Activated naive CD4-positive, alpha-beta T cell treated with anti-CD3 and anti-CD28 coated beads, Interleukin-2, amount 10 ng/mL, durations not matched to agents 7 days and 5 days (primary cell): ENCODE results near the gene ZFR.
"Not testable (repeated sequence)": the region's sequence is repeated elsewhere in the genome, so short reads cannot be mapped to it uniquely, and the experiment has no call there.

ENCODE experiments used
- CTCF ChIA-PET: fragments of 350-600 bp; sonication (Branson Sonifier 250); formaldehyde crosslinking; loops from one replicate; lab custom pipeline; 2021; ENCODE audit warnings: antibody characterized with exemption; lab: Charles Lee
- DNase-seq: peaks from one replicate; pipeline ENCODE4 v3.0.0-alpha.2; 2020
- H3K27ac Mint-ChIP-seq: one replicate; pipeline ENCODE4 v1.8.0; 2021; ENCODE audit warnings: mild to moderate bottlenecking, moderate library complexity, mixed read lengths
- H3K27me3 Mint-ChIP-seq: one replicate; pipeline ENCODE4 v1.8.0; 2021; ENCODE audit warnings: mild to moderate bottlenecking, mixed read lengths
- H3K36me3 Mint-ChIP-seq: one replicate; pipeline ENCODE4 v1.8.0; 2021; ENCODE audit warnings: mixed read lengths
- H3K4me1 Mint-ChIP-seq: one replicate; pipeline ENCODE4 v1.8.0; 2021; ENCODE audit warnings: mixed read lengths
- H3K4me3 Mint-ChIP-seq: one replicate; pipeline ENCODE4 v1.8.0; 2021; ENCODE audit warnings: mild to moderate bottlenecking, moderate library complexity, mixed read lengths
- H3K9me3 Mint-ChIP-seq: one replicate; pipeline ENCODE4 v1.8.0; 2021; ENCODE audit warnings: mixed read lengths

Gene ZFR

DNA sequence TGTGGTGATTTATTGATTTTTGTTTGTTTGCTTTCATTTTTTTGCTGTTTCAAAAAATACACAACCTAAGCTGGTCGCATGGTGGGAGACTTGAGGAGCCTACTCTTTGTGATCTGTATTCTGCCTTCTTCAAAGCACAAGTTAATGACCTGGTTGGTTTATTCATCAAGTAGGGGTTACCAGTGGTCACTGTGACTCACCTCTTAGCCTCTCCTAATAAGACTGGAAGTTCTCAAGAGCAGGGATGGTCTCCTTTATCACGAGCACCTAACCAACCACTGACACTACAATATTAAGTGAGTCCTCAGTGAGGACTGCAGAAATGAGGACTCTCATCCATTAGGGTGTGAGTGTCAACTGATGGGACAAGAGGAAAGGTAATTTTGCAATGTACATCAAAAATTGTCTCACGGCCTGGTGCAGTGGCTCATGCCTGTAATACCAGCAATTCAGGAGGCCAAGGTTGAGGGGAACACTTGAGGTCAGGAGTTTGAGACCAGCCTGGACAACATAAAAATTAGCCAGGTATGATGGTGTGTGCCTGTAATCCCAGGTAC is 118.2 kb downstream of the ZFR start:
- Mint-ChIP-seq H3K4me1 (no peaks in the 10 kb centered on the region), H3K36me3 (peaks cover 4% of the 10 kb centered on the region), H3K4me3 (no peak overlapping the region), H3K27me3 (peaks cover 5% of the 10 kb centered on the region), H3K27ac (no peak overlapping the region), H3K9me3 (peaks cover 6% of the 10 kb centered on the region)
- CTCF ChIA-PET: interaction anchor here (8.7 kb wide), 1 partner anchor 93 kb away, joined by 175 read pairs; no protein-coding TSS in a partner anchor
- no peak for DNase-seq

DNA sequence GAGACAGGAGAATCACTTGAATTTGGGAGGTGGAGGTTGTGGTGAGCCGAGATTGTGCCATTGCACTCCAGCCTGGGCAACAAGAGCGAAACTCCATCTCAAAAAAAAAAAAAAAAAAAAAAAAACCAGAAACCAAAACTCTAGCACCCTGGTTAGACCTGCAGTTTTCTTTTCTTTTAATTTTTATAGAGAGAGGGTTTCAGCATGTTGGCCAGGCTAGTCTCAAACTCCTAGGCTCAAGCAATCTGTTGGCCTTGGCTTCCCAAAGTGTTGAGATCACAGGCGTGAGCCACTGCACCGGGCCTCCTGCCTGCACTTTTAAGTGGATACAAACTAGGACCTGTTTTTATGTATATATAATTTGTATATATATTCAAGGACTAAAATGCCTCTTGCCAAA is 118.9 kb downstream of the ZFR start:
- Mint-ChIP-seq H3K4me1 (no peaks in the 10 kb centered on the region), H3K27ac (no peak overlapping the region), H3K9me3 (peaks cover 9% of the 10 kb centered on the region), H3K4me3 (no peak overlapping the region), H3K27me3 (no peaks in the 10 kb centered on the region), H3K36me3 (peaks cover 4% of the 10 kb centered on the region)
- CTCF ChIA-PET: interaction anchor here (1.2 to 8.7 kb wide), 2 partner anchors 92 to 265 kb away, joined by 3 to 175 read pairs; no protein-coding TSS in a partner anchor
- no peak for DNase-seq

DNA sequence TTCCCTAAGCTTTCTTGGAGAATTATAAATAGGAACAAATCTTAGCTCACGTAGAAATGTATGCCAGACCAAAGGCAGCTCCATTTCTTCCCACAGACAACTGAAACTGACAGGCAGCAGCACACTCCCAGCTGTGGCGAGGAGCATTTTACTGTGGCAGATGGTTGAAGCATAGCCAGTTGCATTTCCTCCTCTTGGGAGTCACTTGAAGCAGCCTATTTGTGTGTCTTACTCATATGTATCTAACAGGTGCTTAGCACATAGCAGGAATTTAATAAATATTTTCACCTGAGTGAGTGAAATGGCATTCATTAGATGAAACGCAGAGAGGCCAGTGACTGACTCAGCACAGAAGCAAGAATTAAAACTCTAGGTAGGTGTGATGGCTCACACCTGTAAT is 119.5 kb downstream of the ZFR start:
- H3K9me3 Mint-ChIP-seq: peaks cover 9% of the 10 kb centered on the region
- no peaks in the 10 kb centered on the region for H3K4me1 Mint-ChIP-seq
- peaks cover 4% of the 10 kb centered on the region for H3K36me3 Mint-ChIP-seq
- CTCF ChIA-PET: interaction anchor here (1.2 to 8.7 kb wide), 2 partner anchors 92 to 265 kb away, joined by 3 to 175 read pairs; no protein-coding TSS in a partner anchor
- H3K27ac Mint-ChIP-seq: no peak overlapping the region
- no peak overlapping the region for H3K4me3 Mint-ChIP-seq
- no peaks in the 10 kb centered on the region for H3K27me3 Mint-ChIP-seq
- no peak for DNase-seq

DNA sequence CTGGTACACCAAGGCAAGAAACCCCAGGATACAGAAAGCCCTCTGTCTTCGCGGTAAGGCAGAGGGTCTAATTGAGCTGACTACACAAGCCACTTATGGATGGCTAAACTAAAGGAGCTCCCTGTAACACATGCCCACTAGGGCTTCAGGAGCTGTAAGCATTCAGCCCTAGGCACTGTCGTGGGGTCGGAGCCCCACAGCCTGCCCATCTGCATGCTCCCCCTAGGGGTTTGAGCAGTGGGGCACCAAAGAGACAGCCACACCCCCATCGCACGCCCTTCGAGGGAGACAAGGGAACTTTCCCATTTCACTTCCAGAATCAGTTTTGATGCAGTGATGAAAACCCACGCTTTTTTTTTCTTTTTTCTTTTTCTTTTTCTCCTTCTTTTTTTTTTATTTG is 120.8 kb downstream of the ZFR start:
- H3K27ac Mint-ChIP-seq: no peak overlapping the region
- CTCF ChIA-PET: no interaction called here
- no peaks in the 10 kb centered on the region for H3K27me3 Mint-ChIP-seq
- no peak overlapping the region for H3K4me3 Mint-ChIP-seq
- no peak for DNase-seq
- peaks cover 9% of the 10 kb centered on the region for H3K9me3 Mint-ChIP-seq
- no peaks in the 10 kb centered on the region for H3K4me1 Mint-ChIP-seq
- H3K36me3 Mint-ChIP-seq: peaks cover 4% of the 10 kb centered on the region

DNA sequence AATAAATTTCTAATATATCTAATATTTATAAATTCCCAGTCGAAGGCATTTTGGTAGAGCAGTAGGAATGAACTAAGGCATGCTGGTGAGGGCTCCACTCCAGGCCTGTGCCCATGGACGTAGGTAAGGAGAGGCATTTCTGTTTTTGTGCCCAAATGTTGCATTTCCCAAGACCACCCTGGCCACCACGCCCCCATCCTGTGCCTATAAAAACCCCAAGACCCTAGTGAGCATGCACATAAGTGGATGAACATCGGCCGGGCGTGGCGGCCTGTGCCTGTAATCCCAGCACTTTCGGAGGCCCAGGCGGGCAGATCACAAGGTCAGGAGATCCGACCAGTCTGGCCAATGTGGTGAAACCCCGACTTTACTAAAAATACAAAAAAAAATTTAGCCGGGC is 121.7 kb downstream of the ZFR start:
- H3K27ac Mint-ChIP-seq: no peak overlapping the region
- H3K4me3 Mint-ChIP-seq: no peak overlapping the region
- DNase-seq: no peak
- CTCF ChIA-PET: no interaction called here
- H3K27me3 Mint-ChIP-seq: no peaks in the 10 kb centered on the region
- peaks cover 9% of the 10 kb centered on the region for H3K9me3 Mint-ChIP-seq
- no peaks in the 10 kb centered on the region for H3K4me1 Mint-ChIP-seq
- peaks cover 4% of the 10 kb centered on the region for H3K36me3 Mint-ChIP-seq

DNA sequence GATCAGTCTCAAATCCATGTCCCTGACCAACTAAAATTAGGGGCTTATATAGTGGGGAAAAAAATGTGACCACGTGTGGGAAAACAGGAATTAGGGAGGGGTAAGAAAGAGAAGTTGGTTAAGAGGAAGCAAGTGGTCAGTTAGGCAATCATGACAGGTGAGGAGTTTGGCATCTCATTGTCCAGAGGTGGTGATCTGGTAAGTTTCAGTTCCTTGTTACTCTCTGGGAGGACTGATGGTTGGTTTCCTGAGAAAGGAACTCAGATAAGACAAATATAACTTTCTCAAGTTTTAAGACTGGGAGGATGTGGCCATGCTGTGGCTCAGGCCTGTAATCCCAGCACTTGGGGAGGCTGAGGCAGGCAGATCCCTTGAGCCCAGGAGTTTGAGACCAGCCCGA is 122.8 kb downstream of the ZFR start:
- H3K27me3 Mint-ChIP-seq, H3K9me3 Mint-ChIP-seq, H3K4me3 Mint-ChIP-seq, H3K4me1 Mint-ChIP-seq, CTCF ChIA-PET, H3K27ac Mint-ChIP-seq, DNase-seq, H3K36me3 Mint-ChIP-seq: not testable (repeated sequence)

DNA sequence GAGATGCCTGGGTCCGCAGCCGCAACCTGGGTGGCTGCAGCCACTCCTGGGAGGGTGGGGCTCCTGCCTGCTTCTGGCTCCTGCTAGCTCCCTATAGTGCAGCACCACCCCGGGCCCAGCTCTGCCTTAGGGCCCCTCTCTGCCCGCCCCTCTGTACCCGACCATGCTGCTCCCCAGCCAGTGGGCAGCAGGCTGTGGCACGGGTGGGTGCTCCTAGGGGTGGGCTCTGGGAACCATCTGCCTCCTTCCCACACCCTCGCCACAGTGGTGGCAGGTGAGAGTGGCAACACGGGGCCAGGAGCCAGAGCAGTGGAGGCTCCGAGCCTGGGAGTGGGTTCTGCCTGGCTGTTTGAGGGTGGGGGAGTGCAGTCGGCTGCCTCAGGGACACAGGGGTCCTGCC is 124.0 kb downstream of the ZFR start:
- Mint-ChIP-seq H3K36me3 (peaks cover 4% of the 10 kb centered on the region), H3K9me3 (peaks cover 9% of the 10 kb centered on the region), H3K4me1 (no peaks in the 10 kb centered on the region), H3K4me3 (no peak overlapping the region), H3K27me3 (peaks cover 4% of the 10 kb centered on the region), H3K27ac (no peak overlapping the region)
- CTCF ChIA-PET: interaction anchor here (2.0 kb wide), 1 partner anchor 88 kb away, joined by 8 read pairs; no protein-coding TSS in a partner anchor
- no peak for DNase-seq

DNA sequence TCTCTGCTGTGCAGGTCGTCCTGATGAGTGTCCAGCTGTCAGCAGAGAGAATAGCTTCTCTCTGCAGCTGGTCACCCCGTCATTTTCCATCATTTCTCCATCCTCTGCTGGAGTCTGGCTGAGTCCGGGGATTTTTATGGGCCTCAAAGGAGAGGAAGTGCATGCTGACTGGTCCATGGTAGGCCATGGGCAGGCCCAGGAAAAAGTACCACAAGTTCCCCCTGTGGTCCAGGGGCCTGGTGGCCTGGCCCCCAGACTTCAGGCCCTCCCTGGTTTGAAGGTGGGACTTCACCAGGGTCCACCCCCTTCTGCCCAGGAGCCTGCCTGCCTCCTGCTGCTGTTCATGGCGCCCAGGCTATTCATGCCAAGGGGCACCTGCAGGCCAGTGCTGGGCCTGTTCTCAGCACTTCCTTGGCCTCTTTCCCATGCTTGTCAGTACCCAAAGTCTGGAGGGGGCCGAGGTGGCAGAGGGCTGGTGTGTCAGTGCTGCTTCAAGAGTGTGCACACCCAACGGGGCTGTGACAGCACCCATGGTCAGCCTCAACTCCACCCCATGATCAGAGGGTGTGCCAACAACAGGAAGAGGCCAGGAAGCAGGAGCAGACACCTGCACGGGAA is 124.5 kb downstream of the ZFR start:
- H3K36me3 Mint-ChIP-seq: peaks cover 4% of the 10 kb centered on the region
- DNase-seq: no peak
- no peak overlapping the region for H3K4me3 Mint-ChIP-seq
- H3K9me3 Mint-ChIP-seq: peaks cover 9% of the 10 kb centered on the region
- peaks cover 4% of the 10 kb centered on the region for H3K27me3 Mint-ChIP-seq
- no peak overlapping the region for H3K27ac Mint-ChIP-seq
- no peaks in the 10 kb centered on the region for H3K4me1 Mint-ChIP-seq
- CTCF ChIA-PET: interaction anchor here (0.5 to 2.0 kb wide), 2 partner anchors 87 to 494 kb away, joined by 3 to 8 read pairs; no protein-coding TSS in a partner anchor

DNA sequence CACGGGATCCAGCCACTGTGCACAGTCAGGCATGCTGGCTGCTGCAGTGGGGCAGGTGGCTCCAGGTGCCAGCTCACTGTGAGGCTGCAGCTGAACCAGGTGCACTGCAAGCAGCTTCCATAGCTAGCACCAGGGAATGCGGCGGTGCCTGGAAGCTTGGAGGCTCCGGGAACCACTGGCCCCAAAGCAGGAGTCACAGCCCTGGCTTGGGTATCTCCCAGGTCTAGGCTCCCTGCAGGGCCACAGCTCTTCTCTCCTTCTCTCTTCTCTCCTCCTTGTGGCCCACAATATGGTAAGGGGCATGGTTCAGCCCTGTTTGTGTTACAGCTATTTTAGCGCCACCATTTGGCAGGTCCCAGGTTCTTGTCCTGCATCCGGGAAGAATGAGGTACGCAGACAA is 125.1 kb downstream of the ZFR start:
- Mint-ChIP-seq H3K9me3 (peaks cover 9% of the 10 kb centered on the region), H3K36me3 (peaks cover 4% of the 10 kb centered on the region), H3K4me3 (no peak overlapping the region), H3K27me3 (peaks cover 4% of the 10 kb centered on the region), H3K27ac (no peak overlapping the region), H3K4me1 (peaks cover under 1% of the 10 kb centered on the region)
- no peak for DNase-seq
- CTCF ChIA-PET: interaction anchor here (0.5 to 2.0 kb wide), 2 partner anchors 87 to 494 kb away, joined by 3 to 8 read pairs; no protein-coding TSS in a partner anchor

DNA sequence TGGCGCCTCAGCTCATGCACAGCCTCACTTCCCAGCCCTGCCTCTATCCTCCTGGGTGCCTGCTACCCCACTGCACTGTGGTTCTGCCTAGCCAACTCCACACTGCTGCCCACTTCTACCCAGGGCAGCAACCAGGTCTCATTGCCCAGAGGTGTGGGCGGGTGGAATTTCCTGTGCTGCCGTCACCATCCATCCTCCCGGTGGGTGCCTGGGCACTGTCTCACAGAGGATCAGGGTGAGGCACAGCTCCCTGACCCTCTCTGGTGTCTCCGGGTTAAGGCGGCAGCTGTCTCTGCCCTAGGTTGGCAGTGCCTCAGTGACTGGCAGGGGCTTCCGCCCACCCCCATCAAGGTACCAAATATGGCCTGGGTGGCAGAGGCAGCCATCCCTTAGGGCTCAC is 127.5 kb downstream of the ZFR start:
- peaks cover 4% of the 10 kb centered on the region for H3K36me3 Mint-ChIP-seq
- CTCF ChIA-PET: interaction anchor here (1.0 kb wide), 1 partner anchor 12 kb away, joined by 4 read pairs; no protein-coding TSS in a partner anchor
- peaks cover 4% of the 10 kb centered on the region for H3K27me3 Mint-ChIP-seq
- H3K9me3 Mint-ChIP-seq: peaks cover 9% of the 10 kb centered on the region
- no peak overlapping the region for H3K27ac Mint-ChIP-seq
- no peak for DNase-seq
- no peak overlapping the region for H3K4me3 Mint-ChIP-seq
- peaks cover 5% of the 10 kb centered on the region for H3K4me1 Mint-ChIP-seq

DNA sequence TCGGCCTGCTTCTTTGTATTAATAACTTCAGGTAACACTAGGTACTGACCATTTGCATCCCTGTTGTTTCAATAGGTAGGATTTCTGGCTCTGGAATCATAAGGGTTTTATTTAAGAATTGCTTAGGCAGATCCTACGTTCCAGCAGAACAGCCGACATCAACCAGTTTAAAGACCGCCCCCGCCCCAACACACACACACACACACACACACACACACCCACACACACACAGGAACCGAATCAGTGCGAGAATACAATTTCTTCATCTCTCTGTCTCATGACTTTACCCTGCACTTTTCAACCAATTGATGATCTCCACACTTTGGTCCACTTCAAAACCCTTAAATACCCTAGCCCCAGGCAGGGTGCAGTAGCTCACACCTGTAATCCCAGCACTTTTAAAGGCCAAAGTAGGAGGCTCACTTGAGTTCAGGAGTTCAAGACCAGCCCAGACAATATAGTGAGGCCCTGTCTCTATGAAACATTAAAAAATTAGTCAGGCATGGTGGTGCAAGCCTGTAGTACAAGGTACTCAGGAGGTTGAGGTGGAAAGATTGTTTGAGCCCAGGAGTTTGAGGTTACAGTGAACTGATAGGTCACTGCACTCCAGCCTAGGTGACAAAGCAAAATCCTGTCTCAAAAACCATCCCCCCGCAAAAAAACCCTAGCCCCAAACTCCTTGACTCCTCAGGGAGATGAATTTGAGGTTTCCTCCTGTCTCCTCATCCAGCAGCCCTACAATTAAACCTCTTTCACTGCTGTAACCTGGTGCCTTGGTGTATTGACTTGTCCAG is 129.1 kb downstream of the ZFR start:
- Mint-ChIP-seq H3K9me3 (no peaks in the 10 kb centered on the region), H3K36me3 (peaks cover 6% of the 10 kb centered on the region), H3K4me3 (no peak overlapping the region), H3K4me1 (peaks cover 19% of the 10 kb centered on the region), H3K27ac (peak overlapping the region; percentile 24), H3K27me3 (peaks cover 4% of the 10 kb centered on the region)
- no peak for DNase-seq
- CTCF ChIA-PET: no interaction called here

DNA sequence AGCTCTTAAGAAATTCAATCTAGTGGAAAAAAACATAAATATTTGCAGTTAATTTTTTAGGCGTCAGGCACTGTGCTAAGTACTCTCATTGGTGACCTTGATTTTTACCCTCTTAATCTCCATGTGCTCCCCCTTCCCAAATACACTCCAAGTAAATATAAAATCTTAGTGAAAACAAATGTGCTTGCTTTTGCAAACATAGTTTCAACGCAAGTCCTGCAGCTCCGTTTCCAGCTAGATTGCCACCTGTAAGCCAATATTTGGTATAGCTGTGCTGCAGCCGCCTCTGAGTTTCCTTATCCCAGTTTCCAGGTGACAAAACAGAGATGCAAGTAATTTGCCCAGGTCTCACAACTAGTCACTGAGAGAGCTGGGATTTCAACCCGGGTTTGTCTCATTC is 129.9 kb downstream of the ZFR start:
- Mint-ChIP-seq H3K36me3 (peaks cover 12% of the 10 kb centered on the region), H3K27me3 (peaks cover 4% of the 10 kb centered on the region), H3K4me3 (peak overlapping the region; percentile 45), H3K4me1 (peaks cover 25% of the 10 kb centered on the region), H3K27ac (peak overlapping the region; percentile 75), H3K9me3 (no peaks in the 10 kb centered on the region)
- no peak for DNase-seq
- CTCF ChIA-PET: interaction anchor here (1.7 kb wide), 1 partner anchor 16 kb away, joined by 3 read pairs; no protein-coding TSS in a partner anchor

DNA sequence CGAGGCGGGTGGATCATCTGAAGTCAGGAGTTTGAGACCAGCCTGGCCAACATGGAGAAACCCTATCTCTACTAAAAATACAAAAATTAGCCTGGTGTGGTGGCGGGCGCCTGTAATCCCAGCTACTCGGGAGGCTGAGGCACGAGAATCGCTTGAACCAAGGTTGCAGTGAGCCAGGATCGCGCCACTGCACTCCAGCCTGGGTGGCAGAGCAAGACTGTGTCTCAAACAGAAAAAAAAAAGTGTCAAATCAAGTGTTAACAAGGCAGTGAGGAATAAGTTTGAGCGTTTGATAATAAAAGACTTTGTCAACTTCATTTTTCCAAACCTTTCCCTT is 130.4 kb downstream of the ZFR start:
- not testable (repeated sequence) for H3K27me3 Mint-ChIP-seq, DNase-seq, H3K9me3 Mint-ChIP-seq
- CTCF ChIA-PET: interaction anchor here (1.7 kb wide), 1 partner anchor 17 kb away, joined by 3 read pairs; no protein-coding TSS in a partner anchor
- H3K4me1 Mint-ChIP-seq: peaks cover 30% of the 10 kb centered on the region
- peak overlapping the region; percentile 45 for H3K4me3 Mint-ChIP-seq
- peaks cover 17% of the 10 kb centered on the region for H3K36me3 Mint-ChIP-seq
- H3K27ac Mint-ChIP-seq: peak overlapping the region; percentile 75

DNA sequence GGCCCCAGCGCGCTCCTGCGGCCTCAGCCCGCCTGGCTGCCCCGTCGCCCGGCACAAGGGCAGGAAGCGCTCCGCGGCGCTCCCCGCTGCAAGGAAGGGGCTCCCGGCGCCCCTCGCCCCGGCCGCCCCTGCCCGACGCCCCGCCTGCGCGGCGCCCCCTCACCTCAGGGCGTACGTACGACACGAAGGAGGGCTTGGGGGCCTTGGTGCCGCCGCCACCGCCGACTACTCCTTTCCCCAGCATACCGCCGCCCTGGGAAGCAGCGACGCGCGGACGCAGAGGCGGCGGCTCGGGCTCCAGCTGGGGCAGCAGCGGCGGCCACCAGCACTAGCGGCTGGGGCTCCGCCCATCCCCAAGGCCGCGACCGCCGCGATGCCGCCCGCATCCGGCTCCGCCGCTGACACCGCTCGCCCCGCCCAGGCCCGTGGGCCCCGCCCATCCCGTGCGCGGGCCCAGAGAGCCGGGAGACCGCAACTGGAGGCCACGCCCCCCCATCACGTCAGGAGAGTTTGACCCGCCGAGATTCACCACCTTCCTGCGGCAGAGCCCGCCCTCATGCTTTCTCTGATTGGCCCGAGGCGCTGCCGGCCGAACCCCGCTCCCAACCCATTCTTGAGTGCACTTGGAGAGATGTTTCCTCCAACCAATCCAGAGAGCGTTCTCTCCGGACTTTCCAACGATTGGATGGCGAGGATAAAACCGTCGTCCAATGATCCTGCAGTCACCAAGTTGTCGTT is 131.8 kb downstream of the ZFR start, which contains the start of gene MTMR12:
Gene MTMR12, minus strand, starts transcription at position 345 of the 738 bp plus-strand sequence. Its CDS starts 101 bp downstream, at position 244.
- peaks cover 21% of the 10 kb centered on the region for H3K36me3 Mint-ChIP-seq
- peak within 1 kb of the TSS; percentile 95 for H3K27ac Mint-ChIP-seq
- H3K4me3 Mint-ChIP-seq: peak within 1 kb of the TSS; percentile 90
- peaks cover 40% of the 10 kb centered on the region for H3K4me1 Mint-ChIP-seq
- CTCF ChIA-PET: interaction anchor here (1.7 kb wide), 1 partner anchor 18 kb away, joined by 3 read pairs; no protein-coding TSS in a partner anchor
- peak; percentile 100 for DNase-seq
- no peaks in the 10 kb centered on the region for H3K9me3 Mint-ChIP-seq
- H3K27me3 Mint-ChIP-seq: peaks cover 4% of the 10 kb centered on the region
